HUDEP-2 (cell line): ENCODE measurements around the gene EMC9.

ENCODE experiments used
- DNase-seq, 76 experiments: peaks; one replicate each; lab custom pipeline; 2025; ENCODE audit not compliant: unreplicated experiment in 76 of 76; lab: John Stamatoyannopoulos, UW

The EMC9 gene

DNA sequence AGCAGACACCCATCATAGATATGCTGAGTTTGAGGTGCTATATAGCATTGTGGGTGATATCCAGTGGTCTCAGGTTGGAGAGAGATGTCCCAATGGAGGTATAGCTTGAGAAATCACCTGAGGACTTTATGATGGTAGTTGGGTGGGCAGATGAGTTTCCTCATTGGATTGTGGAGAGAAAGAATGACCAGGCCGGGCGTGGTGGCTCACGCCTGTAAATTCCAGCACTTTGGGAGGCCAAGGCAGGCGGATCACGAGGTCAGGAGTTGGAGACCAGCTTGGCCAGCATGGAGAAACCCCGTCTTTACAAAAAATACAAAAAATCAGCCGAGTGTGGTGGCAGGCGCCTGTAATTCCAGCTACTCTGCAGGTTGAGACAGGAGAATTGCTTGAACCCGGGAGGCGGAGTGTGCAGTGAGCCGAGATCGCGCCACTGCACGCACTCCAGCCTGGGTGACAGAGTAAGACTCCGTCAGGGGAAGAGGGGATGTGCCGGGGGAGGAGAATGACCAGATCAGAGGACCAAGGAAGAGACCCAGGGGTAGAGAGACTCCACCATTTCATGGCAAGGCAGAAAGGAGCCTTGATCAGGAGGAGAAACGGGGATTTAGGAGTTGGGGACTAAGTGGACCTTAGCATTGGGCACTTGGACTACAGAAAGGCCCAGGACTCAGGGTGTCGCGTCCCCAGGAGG, 48.0 kb downstream of the EMC9 start:
- no peak for DNase-seq

DNA sequence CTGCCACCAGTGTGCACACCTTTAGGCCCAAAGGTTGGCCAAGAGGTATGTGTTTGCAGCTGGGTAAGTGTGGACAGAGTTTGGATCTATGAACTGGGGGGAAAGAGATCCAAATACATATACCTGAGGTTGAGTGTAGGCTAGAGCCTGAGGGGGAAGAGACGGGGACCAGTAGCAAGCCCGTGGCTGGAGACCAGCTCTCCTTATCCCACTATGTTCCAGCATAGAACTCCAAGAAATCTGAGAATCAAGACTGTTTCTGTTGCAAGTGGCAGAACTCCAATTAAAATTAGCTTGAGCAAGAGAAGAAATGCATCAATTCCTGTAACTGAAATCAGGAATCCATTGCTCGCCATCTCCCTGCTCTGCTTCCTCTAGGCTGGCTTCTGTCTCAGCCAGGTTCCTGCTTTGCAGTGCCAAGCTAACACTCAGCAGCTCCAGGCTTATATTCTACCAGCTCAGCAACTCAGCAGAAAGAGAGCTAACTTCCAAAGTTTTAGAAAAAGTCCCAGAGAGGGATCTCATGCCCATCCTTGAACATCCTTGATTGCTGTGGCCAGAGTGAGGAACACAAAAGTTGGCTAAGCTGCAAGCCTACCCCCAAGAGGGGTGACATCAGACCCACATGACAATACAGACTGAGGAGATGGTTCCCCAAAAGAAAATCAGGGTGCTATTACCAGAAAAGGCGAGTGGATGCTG, 48.7 kb downstream of the EMC9 start:
- no peak for DNase-seq

DNA sequence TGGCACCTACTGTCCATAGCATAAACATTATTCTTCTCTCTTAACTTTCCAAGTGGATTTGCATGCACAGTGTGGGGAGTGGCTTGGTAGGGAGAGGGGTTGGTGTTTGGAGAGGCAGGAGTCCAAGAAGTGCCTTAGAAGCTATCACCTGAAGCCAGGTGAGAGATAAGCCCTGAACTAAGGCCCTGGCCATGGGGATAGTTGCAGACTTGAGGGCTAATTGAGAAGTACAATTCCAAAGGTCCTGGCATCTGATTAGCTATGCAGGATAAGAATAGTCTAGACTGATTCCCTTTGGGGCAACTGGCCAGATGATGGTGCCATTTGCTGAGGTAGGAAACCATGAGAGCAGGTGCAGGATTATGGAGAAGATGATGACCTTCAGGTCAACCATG, 49.3 kb downstream of the EMC9 start:
- DNase-seq: no peak

DNA sequence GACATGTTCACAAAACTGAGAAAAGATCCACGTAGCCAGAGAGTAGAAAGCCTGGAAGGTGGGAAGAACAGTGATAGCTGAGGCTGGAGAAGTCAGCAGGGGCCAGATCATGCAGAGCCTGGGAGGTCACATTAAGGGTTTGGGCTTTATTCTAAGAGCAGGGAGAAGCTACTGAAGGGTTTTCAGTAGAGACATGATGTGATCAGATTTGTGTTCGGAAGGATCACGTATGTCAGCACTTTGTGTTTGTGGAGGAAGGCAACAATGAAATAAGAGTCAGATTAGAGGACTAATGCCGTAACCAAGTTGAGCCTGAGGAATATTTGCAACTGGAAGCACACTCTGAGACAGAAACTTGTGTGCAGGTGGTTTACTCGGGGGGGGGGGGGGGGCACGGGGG, 51.5 kb downstream of the EMC9 start:
- DNase-seq: no peak
